ENCODE measurements around the gene CIZ1. TPM values are rescaled to one million over a fixed set of nuclear protein-coding genes. Genes with fewer than 3 reads are reported as not detected.

The CIZ1 gene
- total RNA-seq, 1 donor from 2014 or later = 74.9 TPM

- no peaks in the 10 kb centered on the region for H3K9me3 ChIP-seq (replicated peaks)
- no peaks in the 10 kb centered on the region for H3K36me3 ChIP-seq
- TF ChIP-seq, protein P1, sequence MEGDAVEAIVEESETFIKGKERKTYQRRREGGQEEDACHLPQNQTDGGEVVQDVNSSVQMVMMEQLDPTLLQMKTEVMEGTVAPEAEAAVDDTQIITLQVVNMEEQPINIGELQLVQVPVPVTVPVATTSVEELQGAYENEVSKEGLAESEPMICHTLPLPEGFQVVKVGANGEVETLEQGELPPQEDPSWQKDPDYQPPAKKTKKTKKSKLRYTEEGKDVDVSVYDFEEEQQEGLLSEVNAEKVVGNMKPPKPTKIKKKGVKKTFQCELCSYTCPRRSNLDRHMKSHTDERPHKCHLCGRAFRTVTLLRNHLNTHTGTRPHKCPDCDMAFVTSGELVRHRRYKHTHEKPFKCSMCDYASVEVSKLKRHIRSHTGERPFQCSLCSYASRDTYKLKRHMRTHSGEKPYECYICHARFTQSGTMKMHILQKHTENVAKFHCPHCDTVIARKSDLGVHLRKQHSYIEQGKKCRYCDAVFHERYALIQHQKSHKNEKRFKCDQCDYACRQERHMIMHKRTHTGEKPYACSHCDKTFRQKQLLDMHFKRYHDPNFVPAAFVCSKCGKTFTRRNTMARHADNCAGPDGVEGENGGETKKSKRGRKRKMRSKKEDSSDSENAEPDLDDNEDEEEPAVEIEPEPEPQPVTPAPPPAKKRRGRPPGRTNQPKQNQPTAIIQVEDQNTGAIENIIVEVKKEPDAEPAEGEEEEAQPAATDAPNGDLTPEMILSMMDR (IDR thresholded peaks at IDR 0.05; ENCODE audit: borderline replicate concordance) = no peak
- intact Hi-C loops (cut with micrococcal nuclease) = no loop called here
- H3K4me1 ChIP-seq = no peaks in the 10 kb centered on the region
- no peak overlapping the region for H3K27ac ChIP-seq (replicated peaks)
- DNase-seq = no peak
- H3K4me3 ChIP-seq = no peak overlapping the region
- H3K27me3 ChIP-seq (ENCODE audit: low read depth) = peaks cover 6% of the 10 kb centered on the region
These were observed 35.0 kb upstream of the CIZ1 start for GRCh38 chr9:128226412-128226801.

DNA sequence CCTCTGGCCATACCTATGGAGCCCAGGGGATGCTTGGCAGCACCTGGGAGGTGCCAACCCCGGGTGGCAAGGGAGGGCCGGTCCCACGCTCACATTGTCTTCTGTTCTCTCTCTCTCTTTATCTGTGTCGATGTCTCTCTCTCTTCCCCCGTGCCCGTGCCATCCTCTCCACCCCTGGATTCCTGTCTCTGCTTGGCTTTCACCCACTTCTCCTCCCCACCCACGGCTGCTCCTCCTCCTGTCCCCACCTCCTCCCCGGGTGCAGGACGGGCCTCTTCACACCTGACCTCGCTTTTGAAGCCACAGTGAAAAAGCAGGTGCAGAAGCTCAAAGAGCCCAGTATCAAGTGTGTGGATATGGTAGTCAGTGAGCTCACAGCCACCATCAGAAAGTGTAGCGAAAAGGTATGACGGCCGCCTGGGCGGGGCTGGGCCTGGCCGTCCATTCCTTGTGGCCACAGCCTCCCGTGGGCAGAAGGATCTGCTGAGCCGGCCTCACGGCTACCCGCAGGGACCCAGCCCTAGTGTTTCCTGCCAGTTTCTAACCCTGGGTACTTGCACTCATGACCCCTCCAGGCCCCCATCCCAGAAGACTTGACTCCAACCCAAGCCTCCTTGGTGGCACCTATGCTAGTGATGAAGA lies 34.5 kb upstream of the CIZ1 start:
- intact Hi-C loops (cut with micrococcal nuclease) = no loop called here
- Histone ChIP-seq H3K4me3 (no peak overlapping the region), H3K27ac (replicated peaks) (no peak overlapping the region), H3K27me3 (ENCODE audit: low read depth) (peaks cover 6% of the 10 kb centered on the region), H3K36me3 (no peaks in the 10 kb centered on the region), H3K4me1 (no peaks in the 10 kb centered on the region), H3K9me3 (replicated peaks) (no peaks in the 10 kb centered on the region)
- DNase-seq = no peak
- TF ChIP-seq, protein P1 (IDR thresholded peaks at IDR 0.05; ENCODE audit: borderline replicate concordance) = no peak

DNA sequence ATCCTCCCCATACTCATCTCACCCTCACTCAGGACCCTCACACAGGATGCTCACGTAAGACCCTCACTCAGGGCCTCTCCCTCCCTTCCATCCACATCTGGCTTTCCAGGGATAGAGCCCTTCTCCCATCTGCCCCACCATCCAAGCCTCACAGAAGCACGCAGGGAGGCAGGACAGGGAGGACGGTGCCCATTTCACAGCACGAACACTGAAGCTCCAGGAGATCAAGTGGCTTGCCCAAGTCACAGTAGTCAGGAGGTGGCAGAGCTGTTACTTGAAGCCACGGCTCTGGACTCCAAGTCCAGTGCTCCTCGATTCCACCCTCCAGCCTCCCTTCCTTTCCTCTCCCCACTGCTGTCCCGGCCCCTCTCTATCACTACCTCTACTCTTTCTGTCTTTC lies 33.5 kb upstream of the CIZ1 start:
- H3K4me1 ChIP-seq = no peaks in the 10 kb centered on the region
- H3K4me3 ChIP-seq = no peak overlapping the region
- TF ChIP-seq, protein P1 (IDR thresholded peaks at IDR 0.05; ENCODE audit: borderline replicate concordance) = no peak
- intact Hi-C loops (cut with micrococcal nuclease) = no loop called here
- H3K36me3 ChIP-seq = no peaks in the 10 kb centered on the region
- no peaks in the 10 kb centered on the region for H3K9me3 ChIP-seq (replicated peaks)
- peaks cover 6% of the 10 kb centered on the region for H3K27me3 ChIP-seq (ENCODE audit: low read depth)
- DNase-seq = no peak
- H3K27ac ChIP-seq (replicated peaks) = no peak overlapping the region

DNA sequence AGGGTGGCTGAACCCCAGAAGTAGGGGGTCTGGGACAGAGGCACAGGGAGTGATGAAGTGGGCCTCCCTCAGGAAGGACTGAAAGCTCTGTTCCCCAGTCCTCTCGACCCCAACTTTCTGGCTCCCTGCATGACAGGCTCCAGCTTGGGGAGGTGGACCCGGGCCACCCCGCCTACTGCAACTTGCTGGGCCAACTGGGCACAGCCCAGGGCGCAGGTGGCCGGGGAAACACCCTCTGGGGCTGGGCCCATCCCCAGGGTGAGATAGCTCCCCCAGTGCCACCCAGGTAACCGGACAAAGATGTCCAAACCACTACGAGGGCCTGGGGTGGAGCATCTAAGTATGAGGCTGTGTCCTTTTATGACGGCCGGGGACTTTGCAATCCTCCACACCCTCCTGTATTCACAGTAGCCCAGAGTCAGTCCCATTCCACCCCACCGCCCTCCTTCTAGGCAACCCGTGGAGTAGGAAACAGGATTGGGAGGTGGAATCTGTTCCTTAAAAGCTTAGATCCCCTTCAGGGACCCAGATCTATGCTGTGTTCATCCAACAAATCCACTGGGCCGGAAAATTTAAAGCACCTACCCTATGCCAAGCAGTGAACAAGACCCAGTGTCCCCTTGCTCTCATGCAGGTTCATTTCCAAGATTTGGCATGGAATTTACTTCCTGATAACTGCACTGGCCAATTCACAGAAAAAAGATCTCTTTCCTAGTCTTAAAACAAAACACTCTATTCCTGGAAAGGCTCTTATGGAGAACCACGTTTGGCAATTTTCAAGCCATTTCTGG lies 31.7 kb upstream of the CIZ1 start:
- Histone ChIP-seq H3K4me3 (no peak overlapping the region), H3K9me3 (replicated peaks) (no peaks in the 10 kb centered on the region), H3K27me3 (ENCODE audit: low read depth) (peaks cover 6% of the 10 kb centered on the region), H3K36me3 (no peaks in the 10 kb centered on the region), H3K27ac (replicated peaks) (no peak overlapping the region), H3K4me1 (peaks cover 12% of the 10 kb centered on the region)
- TF ChIP-seq, protein P1 (IDR thresholded peaks at IDR 0.05; ENCODE audit: borderline replicate concordance) = no peak
- intact Hi-C loops (cut with micrococcal nuclease) = no loop called here
- no peak for DNase-seq

- DNase-seq = no peak
- H3K4me1 ChIP-seq = peaks cover 15% of the 10 kb centered on the region
- H3K4me3 ChIP-seq = no peak overlapping the region
- H3K27me3 ChIP-seq (ENCODE audit: low read depth) = peaks cover 6% of the 10 kb centered on the region
- H3K36me3 ChIP-seq = no peaks in the 10 kb centered on the region
- no peak overlapping the region for H3K27ac ChIP-seq (replicated peaks)
- no peaks in the 10 kb centered on the region for H3K9me3 ChIP-seq (replicated peaks)
- intact Hi-C loops (cut with micrococcal nuclease) = no loop called here
- TF ChIP-seq, protein P1 (IDR thresholded peaks at IDR 0.05; ENCODE audit: borderline replicate concordance) = no peak
These were observed 30.7 kb upstream of the CIZ1 start for GRCh38 chr9:128222026-128222425.
